NCI-H2227 treated with DMSO at 0.1 percent for 48 hours (cell line): ENCODE data around the gene TMEM179.
"Not testable (repeated sequence)": the region's sequence is repeated elsewhere in the genome, so short reads cannot be mapped to it uniquely, and the experiment has no call there.

Source experiments
- DNase-seq: peaks from one replicate; lab custom pipeline; 2025; lab: John Stamatoyannopoulos, UW

TMEM179 gene

GRCh38 chr14:104604458-104605449 lies at the start of gene TMEM179:
Gene TMEM179 (minus strand): TSS chr14:104604772. CDS start chr14:104604741, 31 bp downstream.
- DNase-seq: peak; percentile 45

GRCh38 chr14:104654119-104654518 lies 49.5 kb upstream of the TMEM179 start:
- no peak for DNase-seq

- DNase-seq: not testable (repeated sequence)
Measured at GRCh38 chr14:104653130-104653920, 48.8 kb upstream of the TMEM179 start.

GRCh38 chr14:104652386-104652785 lies 47.8 kb upstream of the TMEM179 start:
- no peak for DNase-seq

- no peak for DNase-seq
Measured at GRCh38 chr14:104651876-104652260, 47.3 kb upstream of the TMEM179 start.

GRCh38 chr14:104650981-104651875 lies 46.7 kb upstream of the TMEM179 start:
- DNase-seq: no peak

- no peak for DNase-seq
Measured at GRCh38 chr14:104650057-104650980, 45.7 kb upstream of the TMEM179 start.

GRCh38 chr14:104647467-104648043 lies 43.0 kb upstream of the TMEM179 start:
- no peak for DNase-seq

- DNase-seq: no peak
Measured at GRCh38 chr14:104644656-104645378, 40.2 kb upstream of the TMEM179 start.

GRCh38 chr14:104644091-104644635 lies 39.6 kb upstream of the TMEM179 start:
- DNase-seq: no peak

- DNase-seq: no peak
Measured at GRCh38 chr14:104643306-104643705, 38.7 kb upstream of the TMEM179 start.

GRCh38 chr14:104642540-104642868 lies 37.9 kb upstream of the TMEM179 start:
- no peak for DNase-seq

GRCh38 chr14:104641753-104642539 lies 37.4 kb upstream of the TMEM179 start:
- DNase-seq: no peak

GRCh38 chr14:104640681-104641080 lies 36.1 kb upstream of the TMEM179 start:
- DNase-seq: no peak

GRCh38 chr14:104639885-104640548 lies 35.4 kb upstream of the TMEM179 start:
- DNase-seq: peak; percentile 69

- no peak for DNase-seq
Measured at GRCh38 chr14:104639471-104639870, 34.9 kb upstream of the TMEM179 start.

- DNase-seq: no peak
Measured at GRCh38 chr14:104638927-104639450, 34.4 kb upstream of the TMEM179 start.

GRCh38 chr14:104638190-104638589 lies 33.6 kb upstream of the TMEM179 start:
- DNase-seq: no peak
